HG03175 (cell line): Measurements from ENCODE around the gene AKAP13.
A peak's percentile ranks its signal among the peaks of the same experiment; 100 is the strongest.

Experiments used
- ATAC-seq: cut with Tn5 transposase; IDR thresholded peaks from one replicate; pipeline ENCODE4 v1.9.1; 2021; ENCODE audit warnings: mild to moderate bottlenecking, moderate library complexity; ENCODE audit not compliant: unreplicated experiment

Gene AKAP13

DNA sequence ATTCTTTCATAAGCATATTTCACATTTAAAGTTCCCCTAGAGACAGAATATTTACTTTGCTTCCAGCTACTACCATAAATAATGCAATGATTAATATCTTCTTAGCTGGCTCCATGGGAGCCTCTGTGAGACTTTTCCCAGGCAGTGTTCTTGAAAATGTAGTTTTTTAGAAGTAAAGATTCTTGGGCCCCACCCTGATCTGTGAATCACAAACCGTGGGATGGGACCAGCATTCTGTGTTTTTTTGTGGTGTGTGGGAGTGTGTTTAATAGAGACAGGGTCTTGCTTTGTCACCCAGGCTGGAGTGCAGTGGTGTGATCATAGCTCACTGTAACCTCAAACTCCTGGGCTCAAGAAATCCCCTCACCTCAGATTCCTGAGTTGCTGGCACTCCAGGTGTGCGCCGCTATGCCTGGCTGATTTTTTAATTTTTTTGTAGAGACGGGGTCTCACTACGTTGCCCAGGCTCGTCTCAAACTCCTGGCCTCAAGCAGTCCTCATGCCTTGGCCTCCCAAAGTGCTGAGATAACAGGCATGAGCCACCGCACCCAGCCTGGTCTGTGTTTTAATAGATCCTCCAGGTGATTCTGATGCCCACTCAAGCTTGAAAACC lies 331.3 kb downstream of the AKAP13 start:
- no peak for ATAC-seq

DNA sequence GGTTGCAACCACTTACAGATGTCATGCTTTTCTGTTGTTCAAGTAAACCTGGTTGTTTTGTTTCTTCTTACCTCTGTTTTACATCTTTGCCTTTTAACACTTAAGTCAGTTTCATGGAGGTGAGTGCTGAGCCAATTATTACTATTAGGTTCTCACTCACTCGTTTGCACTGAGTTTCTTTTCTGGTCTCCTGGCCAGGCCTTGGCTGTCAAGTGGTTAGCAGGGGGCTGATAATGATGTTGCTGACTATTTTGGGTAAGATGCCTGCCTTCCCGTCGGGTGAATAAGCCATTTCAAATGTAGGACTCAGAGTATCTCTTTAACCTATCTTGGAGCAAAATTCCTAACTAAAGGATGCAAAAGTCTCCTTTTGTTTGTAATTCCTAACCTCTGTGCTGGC lies 335.9 kb downstream of the AKAP13 start:
- ATAC-seq, result no peak

DNA sequence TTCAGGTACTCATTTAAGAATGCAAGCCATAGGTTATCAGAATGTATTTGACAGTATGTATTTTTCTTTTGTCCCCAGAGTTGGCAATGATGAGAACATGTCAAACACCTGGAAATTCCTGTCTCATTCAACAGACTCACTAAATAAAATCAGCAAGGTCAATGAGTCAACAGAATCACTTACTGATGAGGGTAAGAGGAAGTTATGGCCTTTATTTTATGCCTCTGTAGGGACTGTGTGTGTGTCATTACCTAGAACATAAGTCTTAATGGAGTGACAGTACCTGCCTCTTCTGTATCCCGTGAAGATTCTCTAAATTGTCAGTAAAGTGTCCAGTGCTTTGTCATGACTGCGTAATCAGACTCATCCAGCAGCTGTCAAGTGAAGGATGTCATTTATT lies 336.8 kb downstream of the AKAP13 start:
- no peak for ATAC-seq

DNA sequence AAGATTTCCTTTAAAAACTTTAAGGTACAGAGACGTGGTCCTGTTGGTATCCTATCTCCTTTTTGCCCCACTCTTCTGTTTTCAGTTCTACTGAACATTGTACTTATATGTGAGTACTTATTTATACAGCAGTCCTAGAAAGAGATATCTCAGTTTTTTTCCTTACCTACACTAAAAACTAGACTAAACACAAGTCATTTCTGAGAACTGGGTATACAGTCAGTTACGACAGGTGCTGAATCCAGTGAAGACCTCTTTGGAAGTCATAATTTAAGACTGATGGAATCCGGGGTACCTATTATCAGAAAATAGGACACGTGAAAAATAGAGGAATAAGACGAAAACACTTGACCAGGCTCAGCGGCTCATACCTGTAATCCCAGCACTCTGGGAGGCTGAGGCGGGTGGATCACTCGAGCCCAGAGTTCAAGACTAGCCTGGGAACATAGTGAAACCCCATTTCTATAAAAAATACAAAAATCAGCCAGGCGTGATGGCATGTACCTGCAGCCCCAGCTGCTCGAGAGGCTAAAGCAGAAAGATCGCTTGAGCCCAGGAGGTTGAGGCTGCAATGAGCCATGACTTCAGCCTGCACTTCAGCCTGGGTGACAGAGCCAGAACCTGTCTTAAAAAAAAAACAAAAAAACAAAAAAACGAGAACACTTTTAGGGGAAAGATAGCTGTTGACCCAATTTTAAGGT lies 338.0 kb downstream of the AKAP13 start:
- no peak for ATAC-seq

DNA sequence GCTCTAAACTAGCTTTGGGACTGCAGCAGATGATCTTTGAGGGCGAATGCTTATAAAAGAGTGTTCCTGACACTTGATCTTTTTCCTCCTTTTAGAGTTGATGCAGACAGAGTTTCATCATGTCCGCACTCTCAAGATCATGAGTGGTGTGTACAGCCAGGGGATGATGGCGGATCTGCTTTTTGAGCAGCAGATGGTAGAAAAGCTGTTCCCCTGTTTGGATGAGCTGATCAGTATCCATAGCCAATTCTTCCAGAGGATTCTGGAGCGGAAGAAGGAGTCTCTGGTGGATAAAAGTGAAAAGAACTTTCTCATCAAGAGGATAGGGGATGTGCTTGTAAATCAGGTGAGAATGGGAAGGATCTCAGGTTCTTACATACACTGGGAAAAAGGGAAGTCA lies 338.6 kb downstream of the AKAP13 start:
- ATAC-seq, result no peak

DNA sequence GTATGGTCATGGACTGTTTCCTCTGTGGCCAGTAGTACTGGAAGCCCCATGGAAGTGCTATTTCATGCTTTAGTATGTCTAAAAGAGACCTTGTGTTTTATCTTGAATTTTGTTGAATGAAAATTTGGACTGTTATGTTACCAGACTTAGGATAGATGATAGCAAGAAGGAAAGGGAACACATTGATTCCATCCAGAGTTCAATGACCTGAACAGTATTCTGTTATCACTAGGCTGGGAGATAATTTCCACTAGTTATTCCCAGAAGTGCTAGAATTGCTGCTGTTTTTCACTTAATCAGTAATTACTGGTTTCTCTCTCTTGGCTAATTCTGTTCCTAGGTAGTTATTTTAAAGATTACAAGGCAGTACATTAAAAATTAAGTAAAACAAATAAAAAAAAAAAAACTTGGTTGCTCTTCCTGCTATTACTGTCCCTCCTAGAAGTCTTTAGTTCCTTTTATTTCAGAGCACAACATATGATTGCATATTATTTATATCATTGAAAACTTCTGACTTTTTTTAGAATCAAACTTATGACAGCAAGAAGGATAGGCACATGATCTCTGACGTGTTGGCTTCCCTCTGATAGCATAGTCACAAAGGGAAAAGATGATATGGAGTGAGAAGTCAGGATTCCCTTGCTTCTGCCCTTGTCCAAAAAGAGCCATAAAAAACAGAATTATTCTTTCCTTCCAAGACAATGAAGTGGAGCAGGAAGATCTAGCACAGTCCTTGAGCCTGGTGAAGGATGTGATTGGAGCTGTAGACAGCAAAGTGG lies 342.2 kb downstream of the AKAP13 start:
- ATAC-seq, result no peak

DNA sequence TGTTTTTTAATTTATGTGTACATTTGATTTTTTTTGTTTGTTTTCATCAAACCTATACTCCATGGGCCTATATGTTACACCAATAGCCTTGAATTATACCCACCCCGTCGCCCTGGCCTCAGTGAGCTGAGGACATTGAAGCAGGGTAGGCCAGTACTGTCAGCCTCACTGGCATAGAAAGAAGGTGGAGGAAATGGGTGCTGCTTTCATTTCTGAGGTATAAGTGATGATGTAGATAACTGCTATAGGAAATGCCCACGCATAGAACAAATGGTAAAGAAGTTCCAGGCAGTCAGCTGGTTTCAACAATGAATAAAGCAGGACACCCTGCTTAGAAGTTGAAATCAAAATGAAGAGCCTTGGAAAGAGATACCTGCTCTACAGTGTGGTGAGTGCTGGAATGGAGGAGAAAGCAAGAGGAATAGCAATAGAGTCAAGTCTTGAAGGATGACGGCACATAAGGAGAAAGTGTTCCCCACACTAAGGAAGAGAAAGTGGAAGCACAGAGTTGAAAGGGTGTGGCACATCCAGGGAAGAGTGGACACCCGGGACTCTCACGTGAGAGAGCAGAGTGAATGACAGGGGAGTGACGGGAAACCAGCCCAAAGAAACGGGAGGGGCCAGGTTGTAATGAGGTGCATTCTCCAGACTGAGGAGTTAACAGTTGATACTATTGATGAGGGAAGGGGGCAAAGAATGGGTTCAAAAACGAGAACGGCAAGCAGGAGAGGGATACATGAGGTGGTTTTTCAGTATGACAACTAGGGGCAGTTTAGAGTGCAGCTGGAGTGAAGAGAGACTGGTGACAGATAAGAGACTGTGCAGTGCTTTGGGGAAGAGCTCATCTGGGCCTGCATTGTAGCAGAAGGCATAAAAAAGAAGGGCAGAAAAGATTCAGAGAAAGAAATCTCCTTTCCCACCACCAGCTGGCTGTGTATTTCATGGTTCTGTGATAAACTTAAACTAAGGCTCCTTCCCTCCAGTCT lies 343.9 kb downstream of the AKAP13 start:
- no peak for ATAC-seq

DNA sequence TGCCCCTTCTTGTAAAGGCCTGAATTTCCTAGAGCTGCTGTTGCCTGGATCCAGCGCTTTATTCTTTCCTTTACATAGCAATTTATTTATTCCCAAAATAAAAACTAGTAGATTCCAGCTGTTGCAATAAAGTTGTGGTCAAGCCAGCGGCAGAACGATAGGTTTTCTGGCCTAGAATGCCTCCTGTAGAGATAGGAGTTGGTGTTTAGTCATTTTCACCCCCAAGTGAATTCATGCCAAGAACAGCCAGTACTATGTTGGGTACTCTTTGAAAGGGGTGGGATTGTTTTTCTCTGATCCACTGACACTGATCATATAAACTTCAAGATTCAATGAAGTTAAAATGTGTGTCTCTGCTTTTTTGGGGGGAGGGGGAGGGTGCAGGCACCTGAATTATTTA lies 344.6 kb downstream of the AKAP13 start:
- ATAC-seq, result no peak

DNA sequence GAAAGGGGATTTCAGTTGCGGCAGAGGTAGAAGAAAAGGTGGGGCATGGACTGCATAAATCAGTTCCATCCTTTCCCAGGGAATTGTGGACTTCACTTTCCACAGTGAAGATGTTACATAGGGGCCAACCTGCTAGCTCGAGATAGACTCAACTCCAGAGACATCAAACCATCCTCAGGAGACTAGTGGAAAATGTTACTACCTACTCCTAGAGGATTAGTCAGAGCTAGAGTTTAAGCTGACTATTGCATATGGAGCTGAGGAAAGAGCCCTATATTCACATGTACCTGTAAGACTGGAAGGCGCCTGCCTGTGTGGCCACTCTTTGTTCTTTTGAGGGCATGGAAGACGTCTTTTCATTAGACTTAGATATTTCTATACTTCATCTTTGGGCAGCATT lies 345.2 kb downstream of the AKAP13 start:
- ATAC-seq, result no peak

DNA sequence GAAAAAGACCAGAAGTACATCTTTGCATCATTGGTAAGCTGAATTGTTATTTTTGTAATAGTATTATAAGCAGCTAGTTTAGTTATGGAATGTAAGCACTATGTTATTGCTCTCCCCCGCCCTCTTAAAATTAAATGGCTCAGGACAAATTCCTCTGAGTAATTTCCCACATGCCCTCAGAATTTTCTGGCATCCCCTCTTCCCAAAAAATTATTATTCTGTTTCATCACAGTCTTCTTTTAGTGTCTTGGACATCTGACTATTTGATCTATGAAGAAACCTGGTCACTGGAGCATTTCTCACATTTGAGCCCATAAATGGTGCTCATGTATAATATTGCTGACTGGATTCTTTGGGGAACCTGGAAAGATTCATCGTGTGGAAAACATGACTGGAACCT lies 346.1 kb downstream of the AKAP13 start:
- no peak for ATAC-seq

DNA sequence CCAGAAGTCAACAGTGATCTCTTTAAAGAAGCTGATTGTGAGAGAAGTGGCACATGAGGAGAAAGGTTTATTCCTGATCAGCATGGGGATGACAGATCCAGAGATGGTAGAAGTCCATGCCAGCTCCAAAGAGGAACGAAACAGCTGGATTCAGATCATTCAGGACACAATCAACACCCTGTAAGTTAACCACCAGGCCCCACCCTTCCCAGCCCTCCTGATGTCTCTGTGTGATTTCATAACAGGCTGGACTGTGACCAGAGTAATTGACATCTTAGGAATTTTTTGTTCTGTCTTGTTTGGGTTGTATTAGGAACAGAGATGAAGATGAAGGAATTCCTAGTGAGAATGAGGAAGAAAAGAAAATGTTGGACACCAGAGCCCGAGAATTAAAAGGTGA lies 346.7 kb downstream of the AKAP13 start:
- no peak for ATAC-seq

DNA sequence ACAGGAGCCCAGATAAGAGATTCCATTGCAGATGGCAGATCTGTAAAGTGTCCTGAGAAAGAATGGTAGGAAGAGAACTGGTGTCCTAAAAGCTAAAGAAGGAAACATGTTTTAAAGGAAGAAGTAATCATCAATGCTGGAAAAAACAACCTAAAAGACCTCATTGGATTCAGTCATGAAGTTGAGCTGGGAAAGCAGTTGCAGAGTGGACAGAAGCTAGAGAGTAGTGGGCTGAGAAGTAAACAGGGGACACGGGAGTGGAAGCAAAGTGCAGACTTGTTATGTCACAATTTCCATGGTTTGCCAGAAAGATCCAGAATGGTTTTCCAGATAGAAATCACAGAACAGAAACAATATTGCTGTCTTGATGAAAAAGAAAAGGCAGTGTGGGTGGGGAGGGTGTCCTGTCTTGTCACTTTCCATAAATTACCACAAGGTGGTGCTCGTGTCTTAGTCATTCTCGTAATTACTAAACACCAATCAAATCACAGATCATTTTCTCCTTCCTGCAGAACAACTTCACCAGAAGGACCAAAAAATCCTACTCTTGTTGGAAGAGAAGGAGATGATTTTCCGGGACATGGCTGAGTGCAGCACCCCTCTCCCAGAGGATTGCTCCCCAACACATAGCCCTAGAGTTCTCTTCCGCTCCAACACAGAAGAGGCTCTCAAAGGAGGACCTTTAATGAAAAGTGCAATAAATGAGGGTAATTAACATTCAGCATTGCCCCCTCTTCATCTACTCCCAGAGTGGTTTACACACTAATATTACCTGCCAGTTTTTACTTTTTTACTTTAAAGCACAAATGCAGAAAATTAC lies 349.8 kb downstream of the AKAP13 start:
- ATAC-seq, result peak; percentile 70

DNA sequence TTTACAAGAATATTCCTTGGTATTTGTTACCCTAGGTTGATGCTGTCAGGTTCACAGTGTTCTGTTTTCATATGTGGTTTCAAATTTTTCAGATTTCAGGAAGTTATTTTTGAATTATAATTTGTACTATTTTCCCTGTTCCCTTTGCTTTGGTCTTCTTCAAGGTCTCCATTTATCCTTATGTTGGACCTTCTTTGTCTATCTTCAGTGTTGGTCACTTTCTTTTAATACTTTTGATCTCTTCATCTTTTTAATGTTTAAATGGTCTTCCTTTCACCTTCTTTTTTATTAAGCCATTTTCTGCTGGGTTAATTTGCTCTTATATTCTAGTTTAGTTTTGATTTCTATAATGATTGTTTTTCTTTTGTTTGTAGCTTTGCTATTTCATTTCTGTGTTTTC lies 353.0 kb downstream of the AKAP13 start:
- ATAC-seq, result no peak

DNA sequence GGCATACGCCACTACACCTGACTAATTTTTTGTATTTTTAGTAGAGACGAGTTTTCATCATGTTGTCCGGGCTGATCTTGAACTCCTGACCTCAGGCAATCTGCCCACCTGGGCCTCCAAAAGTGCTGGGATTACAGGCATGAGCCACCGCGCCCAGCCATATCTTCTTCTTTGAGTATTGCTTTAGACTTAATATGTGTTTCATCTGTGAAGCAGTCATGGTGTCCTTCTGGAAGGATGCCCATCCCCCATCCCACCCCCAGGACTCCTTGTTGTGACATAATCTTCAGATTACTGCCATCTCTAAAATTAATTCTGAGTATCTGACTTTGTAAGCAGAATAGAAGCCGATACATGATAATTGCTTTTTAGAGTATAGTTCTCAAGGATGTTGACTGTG lies 356.7 kb downstream of the AKAP13 start:
- no peak for ATAC-seq

DNA sequence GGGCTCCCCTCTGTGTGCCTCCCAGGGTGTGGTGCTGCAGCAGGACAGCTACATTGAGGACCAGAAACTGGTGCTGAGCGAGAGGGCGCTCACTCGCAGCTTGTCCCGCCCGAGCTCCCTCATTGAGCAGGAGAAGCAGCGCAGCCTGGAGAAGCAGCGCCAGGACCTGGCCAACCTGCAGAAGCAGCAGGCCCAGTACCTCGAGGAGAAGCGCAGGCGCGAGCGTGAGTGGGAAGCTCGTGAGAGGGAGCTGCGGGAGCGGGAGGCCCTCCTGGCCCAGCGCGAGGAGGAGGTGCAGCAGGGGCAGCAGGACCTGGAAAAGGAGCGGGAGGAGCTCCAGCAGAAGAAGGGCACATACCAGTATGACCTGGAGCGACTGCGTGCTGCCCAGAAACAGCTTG lies 360.6 kb downstream of the AKAP13 start:
- ATAC-seq, result no peak

DNA sequence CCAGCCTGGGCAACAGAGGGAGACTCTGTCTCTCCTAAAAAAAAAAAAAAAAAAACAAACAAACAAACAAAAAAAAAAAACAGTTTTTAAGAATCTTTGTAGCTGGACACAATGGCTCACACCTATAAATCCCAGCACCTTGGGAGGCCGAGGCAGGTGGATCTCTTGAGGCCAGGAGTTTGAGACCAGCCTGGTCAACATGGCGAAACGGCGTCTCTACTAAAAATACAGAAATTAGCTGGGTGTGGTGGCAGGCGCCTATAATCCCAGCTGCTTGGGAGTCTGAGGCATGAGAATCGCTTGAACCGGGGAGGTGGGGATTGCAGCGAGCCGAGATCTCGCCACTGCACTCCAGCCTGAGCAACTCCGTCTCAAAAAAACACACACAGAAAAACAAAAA lies 361.3 kb downstream of the AKAP13 start:
- no peak for ATAC-seq

DNA sequence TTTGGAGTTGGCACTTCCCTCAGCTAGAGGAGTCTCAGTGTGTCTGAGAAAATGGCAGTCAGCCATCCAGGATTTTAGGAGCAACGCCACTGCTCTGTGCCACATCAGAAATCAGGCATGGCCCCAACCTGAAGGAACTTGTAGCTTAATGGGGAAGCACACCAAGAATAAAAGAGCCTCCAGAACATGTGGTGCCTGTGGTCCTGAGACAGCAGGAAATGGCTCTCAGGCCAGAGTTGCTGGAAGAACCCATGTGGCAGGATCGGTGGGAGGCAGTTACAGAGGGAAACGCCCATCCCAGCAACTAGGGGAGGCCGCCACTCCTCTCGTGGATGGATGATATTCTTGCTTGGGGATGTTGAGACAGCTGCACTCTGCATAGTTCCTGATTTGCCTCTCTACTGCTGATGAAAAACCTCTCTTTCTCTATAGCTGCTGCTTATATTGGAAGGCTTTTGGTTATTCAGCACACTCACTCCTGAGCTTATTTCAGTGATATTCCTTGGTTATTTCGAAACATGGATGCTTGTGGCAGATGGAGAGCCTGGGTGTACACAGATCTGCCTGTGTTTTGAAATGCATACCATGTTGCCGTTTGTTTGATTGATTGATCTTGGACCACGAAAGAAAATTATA lies 361.9 kb downstream of the AKAP13 start:
- no peak for ATAC-seq

DNA sequence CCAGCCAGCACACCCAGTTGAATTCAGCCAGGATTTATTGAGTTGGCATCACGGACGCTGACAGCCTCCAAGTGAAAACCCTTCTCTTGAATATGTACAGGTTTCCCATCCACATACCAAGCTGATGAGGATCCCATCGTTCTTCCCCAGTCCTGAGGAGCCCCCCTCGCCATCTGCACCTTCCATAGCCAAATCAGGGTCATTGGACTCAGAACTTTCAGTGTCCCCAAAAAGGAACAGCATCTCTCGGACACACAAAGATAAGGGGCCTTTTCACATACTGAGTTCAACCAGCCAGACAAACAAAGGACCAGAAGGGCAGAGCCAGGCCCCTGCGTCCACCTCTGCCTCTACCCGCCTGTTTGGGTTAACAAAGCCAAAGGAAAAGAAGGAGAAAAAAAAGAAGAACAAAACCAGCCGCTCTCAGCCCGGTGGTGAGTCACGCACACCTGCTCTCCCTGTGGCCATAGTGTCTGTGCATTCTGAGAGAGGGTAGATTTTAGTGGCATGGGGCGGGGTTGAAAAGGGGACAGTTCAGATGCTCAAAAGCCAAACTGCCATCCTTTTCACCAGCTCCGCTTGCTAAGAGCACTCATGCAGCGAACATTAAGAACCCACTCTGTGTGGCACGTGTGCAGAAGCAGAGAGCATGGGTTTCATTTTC lies 363.1 kb downstream of the AKAP13 start:
- ATAC-seq, result no peak

DNA sequence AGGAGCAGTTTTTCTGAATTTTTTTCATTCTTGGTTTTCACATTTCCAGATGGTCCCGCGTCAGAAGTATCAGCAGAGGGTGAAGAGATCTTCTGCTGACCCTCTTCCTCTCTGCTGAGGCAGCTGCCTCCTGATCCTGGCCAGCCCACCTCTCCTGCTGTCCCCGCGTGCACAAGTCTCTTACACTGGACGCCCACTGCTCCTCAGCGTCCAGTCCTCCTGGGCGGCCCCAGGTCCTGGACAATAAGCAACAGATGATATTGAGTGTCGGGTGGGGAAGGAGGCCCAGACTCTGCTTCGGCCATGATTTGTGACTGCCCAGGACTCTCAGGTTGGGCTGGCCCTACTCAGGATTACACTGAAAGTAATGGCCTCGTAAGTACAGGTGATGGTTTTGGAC lies 364.2 kb downstream of the AKAP13 start:
- ATAC-seq, result no peak
